ENCODE results near the gene RHEX.

Gene RHEX

GRCh38 chr1:206083750-206084149 lies 30.8 kb downstream of the RHEX start:
- no peak for TF ChIP-seq CTCF (IDR thresholded peaks at IDR 0.05)

DNA sequence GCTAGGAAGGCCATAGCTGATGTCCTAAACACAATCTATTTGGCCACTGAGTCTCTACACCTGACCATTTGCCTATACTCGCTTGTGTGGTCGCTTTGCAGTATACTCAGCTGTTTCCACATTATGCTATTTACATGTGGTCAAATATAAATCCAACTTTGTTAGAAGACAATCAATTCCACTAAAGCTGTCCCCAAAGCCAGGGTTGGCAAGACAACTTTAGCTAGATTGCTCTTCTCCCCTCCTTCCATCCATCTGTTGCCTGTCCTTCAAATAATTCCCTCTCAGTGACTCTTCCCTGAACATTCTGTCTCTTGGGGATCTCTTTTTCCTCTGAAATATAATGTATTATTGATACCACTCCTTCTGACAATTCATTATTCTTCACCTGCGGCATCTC lies 34.1 kb downstream of the RHEX start:
- TF ChIP-seq CTCF (IDR thresholded peaks at IDR 0.05) = no peak
- no peak for DNase-seq
- intact Hi-C loops (cut with DNase I; ENCODE audit: low total_unique reads) = no loop called here

More at GRCh38 chr1:206083750-206084149, 30.8 kb downstream of the RHEX start:
- no peak for DNase-seq
- H3K4me3 ChIP-seq = no peak overlapping the region
- intact Hi-C loops (cut with DNase I; ENCODE audit: low total_unique reads) = no loop called here
- no peak overlapping the region for H3K27ac ChIP-seq
- no peaks in the 10 kb centered on the region for H3K36me3 ChIP-seq
- no peaks in the 10 kb centered on the region for H3K4me1 ChIP-seq
- no peaks in the 10 kb centered on the region for H3K9me3 ChIP-seq
- H3K27me3 ChIP-seq = peaks cover 0 to 4% of the 10 kb centered on the region in 2 donors

GRCh38 chr1:206089341-206089740 lies 36.4 kb downstream of the RHEX start:
- no peak for TF ChIP-seq CTCF (IDR thresholded peaks at IDR 0.05)
- DNase-seq = no peak
- intact Hi-C loops (cut with DNase I; ENCODE audit: low total_unique reads) = no loop called here

More for the DNA sequence above, 34.1 kb downstream of the RHEX start:
- Histone ChIP-seq H3K4me3 (no peak overlapping the region), H3K27ac (no peak overlapping the region), H3K27me3 (no peaks in the 10 kb centered on the region), H3K9me3 (no peaks in the 10 kb centered on the region), H3K4me1 (no peaks in the 10 kb centered on the region), H3K36me3 (no peaks in the 10 kb centered on the region)

GRCh38 chr1:206094024-206094423 lies 41.1 kb downstream of the RHEX start:
- H3K36me3 ChIP-seq = no peaks in the 10 kb centered on the region
- DNase-seq = no peak
- intact Hi-C loops (cut with DNase I; ENCODE audit: low total_unique reads) = no loop called here
- H3K4me1 ChIP-seq = no peaks in the 10 kb centered on the region
- H3K4me3 ChIP-seq = no peak overlapping the region
- H3K27ac ChIP-seq = no peak overlapping the region
- no peaks in the 10 kb centered on the region for H3K9me3 ChIP-seq
- H3K27me3 ChIP-seq = peaks cover 0 to 10% of the 10 kb centered on the region in 2 donors
- no peak for TF ChIP-seq CTCF (IDR thresholded peaks at IDR 0.05)

More at GRCh38 chr1:206089341-206089740, 36.4 kb downstream of the RHEX start:
- Histone ChIP-seq H3K4me3 (no peak overlapping the region), H3K36me3 (no peaks in the 10 kb centered on the region), H3K27ac (no peak overlapping the region), H3K9me3 (no peaks in the 10 kb centered on the region), H3K4me1 (no peaks in the 10 kb centered on the region), H3K27me3 (peaks cover 0 to 4% of the 10 kb centered on the region in 2 donors)

DNA sequence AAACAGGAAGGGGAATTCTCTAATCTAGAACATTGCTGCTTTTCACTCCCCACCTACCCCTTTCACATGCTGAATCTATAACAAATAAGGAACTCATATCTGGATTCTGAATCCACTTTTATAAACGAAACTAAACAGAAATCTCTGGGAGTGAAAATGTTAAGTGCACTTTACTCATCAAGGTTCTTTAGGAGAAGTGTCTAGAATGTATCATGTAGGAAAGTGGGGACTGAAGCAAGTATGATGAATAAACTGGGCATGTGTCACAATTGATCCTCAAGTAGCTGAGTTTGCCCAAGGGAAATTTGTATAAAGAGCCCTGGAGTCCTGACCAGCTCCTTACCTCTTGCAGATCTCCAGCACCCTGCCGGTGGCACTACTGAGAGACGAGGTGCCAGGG lies 44.4 kb downstream of the RHEX start:
- no peak overlapping the region for H3K4me3 ChIP-seq
- H3K27ac ChIP-seq = no peak overlapping the region
- DNase-seq = no peak
- no peak for TF ChIP-seq CTCF (IDR thresholded peaks at IDR 0.05)
- H3K36me3 ChIP-seq = no peaks in the 10 kb centered on the region
- H3K9me3 ChIP-seq = no peaks in the 10 kb centered on the region
- H3K4me1 ChIP-seq = no peaks in the 10 kb centered on the region
- intact Hi-C loops (cut with DNase I; ENCODE audit: low total_unique reads) = no loop called here
- H3K27me3 ChIP-seq = peaks cover 0 to 10% of the 10 kb centered on the region in 2 donors

All from tibial artery (tissue), 4 donors.